Activated effector memory CD4-positive, alpha-beta T cell treated with Interleukin-2 at 50 U/mL for 16 hours (primary cell): Measurements from ENCODE around the gene ACSL6.

Source experiments
- DNase-seq: peaks from one replicate; pipeline ENCODE4 v3.0.0-alpha.2; 2020

Gene ACSL6

DNA sequence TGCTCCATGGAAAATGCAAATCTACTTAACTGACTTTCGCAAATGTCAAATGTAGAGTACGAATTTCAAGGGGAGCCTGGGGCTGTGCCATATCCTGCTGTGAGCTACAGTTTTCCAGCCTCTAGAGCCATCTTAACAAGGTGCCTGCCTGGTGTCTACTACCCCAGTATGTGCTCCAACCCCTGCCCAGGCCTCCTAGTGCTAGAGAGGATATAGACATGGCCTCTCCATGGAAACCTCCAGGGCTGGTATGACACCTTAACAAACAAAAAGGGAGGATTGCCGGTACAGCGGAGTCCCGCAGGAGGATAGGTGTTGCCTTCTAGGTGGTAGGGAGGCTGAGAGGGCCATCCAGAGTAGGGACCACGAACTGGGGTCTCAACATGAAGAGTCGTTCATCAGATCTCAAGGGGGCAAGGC, 35.4 kb upstream of the ACSL6 start:
- DNase-seq, result no peak

DNA sequence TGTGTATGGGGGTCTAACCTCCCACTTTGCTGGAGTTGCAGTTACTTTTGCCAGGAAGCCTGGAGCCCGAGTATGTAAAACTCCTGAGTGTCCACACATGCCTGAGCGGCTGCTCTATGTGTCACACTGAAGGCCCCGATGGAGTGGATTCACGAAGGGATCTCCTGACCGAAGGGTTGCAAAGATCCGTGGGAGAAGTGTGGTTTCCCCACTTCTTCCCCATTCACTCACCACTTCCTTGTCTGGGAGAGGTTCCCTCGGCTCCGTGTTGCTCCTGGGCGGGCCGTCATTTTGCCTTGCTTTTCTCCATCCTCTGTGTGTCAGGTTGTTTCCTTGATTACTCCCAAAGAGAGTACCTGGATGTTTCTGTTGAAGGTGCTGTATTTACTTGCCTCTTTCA, 32.7 kb upstream of the ACSL6 start:
- no peak for DNase-seq

DNA sequence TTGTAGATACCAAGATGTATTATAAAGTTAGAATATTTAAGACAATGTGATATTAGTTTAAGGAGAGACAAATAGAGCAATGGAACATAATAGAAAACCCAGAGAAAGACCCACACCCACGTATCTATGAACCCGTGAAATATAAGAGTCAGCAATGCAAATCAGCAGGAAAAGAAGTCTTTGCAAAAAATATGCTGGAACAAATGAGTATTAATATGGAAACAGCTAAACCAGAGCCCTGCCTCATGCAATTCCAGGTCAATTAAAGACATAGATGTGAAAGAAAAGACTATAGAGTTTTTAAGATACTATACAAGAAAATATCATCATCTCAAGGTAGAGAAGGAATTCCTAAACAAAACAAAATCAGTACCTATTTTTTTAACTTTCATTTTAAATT, 25.9 kb upstream of the ACSL6 start:
- no peak for DNase-seq

DNA sequence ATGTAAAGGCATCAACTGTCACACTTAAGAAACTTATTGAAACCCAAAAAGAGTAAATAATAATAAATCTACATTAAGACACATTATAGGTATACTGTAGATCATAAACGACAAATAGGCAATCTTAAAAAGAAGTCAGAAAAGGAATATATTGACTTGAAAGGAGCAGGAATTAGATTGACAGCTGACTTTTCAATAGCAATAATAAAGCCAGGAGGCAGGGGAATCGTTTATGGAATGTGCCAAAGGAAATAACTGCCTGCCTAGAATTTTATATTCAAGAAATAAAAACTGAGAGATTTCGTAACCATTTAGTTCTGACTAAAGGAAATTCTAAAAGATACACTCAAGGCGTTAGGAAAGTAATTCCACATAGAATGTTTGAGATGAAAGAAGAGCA, 21.7 kb upstream of the ACSL6 start:
- DNase-seq, result no peak

DNA sequence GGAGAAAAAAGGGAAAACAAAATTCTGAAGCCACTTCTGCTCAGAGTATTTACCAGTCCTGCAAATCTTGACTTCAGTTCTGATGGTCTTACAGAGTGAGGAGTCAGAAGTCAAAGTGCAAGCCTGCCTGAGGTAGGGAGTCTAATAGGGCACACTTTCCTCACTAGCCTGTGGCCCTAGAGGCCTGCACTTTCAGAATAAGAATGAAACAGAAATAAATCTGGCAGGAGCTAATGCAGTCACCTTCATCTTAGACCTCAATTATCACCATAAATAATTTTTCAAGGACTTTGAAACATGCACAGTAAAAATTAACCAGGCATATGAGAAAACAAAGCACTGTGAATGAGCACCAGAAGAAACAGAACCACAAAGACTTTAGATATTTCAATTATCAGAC, 20.7 kb upstream of the ACSL6 start:
- no peak for DNase-seq

DNA sequence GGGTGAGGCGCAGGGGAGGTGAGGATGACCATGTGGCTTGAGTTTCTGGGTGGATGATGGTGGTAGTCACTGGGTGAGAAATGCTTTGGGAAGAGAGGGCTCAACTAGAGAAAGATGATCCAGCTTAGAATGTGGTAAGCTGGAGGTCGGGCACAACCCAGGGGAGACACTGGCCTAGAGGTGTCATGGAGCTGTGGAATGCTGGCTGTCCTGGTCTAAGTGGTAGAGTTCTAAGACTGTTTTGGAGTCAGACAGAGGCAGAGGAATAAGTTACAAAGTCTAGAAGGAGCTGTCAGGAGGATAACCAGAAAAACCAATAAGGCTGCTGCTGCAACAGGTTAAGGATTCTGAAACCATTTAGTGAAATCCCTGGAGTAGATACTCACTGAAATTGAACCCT, 19.2 kb upstream of the ACSL6 start:
- no peak for DNase-seq

DNA sequence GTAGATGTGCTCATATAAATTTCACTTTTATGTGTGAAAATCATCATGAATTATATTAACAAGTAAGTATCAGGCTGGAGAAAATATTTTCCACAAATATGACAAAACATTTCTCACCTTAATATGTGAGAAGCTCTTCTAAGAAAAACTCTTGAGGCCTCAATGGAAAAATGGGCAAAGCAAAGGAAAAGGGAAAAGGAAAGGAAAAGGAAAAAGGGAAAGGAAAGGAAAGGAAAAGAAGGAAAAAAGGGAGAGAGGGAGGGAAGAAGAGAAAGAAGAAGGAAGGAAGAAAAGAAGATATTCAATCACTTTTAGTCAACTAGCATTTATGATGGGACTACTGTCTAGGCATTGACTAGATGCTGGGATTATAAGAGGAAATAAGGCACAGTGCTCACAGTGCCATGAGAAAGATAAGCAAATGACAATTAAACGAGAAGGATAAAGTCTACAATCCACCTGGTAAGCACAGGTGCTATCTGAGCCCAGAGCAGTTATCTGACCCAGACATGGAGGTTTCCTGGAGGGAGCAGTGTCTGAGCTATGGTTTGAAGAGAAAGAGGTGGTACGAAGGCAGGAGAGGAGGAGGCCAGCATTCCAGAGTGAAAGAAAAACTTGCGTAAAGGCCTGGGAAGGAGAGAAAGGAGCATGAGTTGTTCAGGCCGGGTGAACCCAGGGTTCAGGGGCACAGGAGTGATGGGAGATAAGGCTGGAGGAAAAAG, 18.3 kb upstream of the ACSL6 start:
- DNase-seq, result no peak

DNA sequence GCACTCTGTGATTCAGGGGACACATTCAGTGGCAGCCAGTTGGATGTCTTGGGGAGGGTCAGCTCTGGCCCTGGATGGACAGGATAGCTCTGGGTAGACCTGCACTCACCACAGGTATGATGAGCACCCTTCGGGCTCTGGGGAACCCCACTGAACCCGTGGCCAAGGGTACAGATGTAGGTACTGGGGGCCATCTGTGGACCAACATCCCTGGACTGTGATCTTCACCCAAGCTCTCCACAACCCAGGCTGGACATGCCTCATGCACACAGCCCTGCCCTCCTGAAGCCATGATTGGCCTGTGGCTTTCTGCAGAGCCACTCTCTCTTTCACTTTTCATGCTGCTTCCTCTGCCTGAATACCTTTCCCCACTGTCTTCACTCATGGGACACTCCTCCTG, 15.6 kb upstream of the ACSL6 start:
- DNase-seq, result no peak

DNA sequence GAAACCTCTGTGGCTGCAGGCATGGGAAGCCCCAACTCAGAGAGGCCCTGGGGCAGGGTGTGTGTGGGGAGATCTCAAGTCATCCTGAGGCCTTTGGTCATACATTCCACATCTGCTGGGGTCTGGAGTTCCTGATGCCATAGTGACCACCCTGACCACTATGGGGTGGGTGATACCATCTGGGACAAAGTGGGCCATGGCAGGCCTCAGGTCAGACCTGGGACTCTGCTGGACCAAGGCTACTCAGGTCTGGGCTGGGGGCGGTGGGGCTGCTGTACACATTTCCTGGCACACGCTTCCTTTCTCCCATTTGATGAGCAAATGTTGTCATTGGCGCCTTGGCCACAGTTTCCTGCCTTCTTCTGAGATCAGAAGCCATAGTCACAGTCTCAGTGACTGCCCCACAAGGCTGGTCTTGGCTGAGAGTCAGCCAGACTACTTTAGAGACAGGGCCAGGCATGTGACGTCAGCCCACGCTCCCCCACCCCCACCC, 15.1 kb upstream of the ACSL6 start:
- DNase-seq, result no peak

DNA sequence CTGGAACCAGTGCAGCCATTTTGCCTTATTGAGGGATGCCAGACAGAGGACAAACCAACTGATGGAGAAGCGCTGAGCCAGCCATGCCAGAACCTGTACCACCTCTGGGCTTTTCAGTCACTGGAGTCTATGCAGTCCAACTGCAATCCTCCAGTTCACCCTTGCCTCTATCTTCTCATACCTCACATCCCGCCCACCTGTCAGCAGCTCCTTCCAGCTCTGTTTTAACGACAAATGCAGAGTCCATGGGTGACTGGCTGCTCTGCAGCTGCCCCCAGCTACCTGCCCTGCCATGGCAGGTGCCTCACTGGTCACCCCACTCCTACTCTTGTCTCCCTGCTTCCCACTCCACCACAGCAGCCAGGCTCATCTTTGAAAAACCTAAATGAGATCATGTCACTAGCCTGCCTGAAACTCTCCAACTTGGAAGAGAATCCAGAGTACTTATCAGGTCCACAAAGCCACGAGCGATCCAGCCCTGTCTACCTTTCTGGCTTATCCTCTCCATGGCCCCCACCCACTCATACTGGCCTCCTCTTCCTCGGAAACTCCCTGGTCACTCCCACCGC, 14.0 kb upstream of the ACSL6 start:
- no peak for DNase-seq

DNA sequence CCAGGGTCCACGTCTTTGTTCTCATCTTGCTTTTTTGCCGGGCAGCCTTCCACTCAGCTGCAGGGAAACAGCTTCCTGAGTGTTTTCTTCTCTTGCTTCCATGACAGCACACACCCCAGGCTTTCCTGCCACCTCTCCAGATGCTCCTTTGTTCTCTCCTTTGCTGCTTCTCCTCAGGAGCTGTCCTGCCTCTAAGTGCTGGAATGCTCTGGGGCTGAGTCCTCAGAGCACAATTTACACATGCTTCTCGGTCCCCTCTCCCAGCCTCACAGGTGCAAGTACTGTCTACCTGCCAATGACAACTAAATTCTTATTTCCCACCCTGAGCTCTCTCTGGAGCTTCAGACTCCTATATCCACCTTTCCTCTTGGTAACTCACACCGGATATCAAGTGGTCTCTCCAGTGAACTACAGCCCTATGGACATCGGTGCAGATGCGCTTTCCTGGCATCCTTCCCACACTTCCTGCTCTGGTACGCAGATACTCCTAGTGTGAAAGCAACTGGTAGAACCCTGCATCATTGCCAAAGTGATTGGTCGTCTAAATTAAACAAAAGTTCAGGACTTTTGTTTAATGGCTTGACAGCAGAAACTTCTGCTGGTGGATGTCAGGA, 13.4 kb upstream of the ACSL6 start:
- DNase-seq, result no peak

DNA sequence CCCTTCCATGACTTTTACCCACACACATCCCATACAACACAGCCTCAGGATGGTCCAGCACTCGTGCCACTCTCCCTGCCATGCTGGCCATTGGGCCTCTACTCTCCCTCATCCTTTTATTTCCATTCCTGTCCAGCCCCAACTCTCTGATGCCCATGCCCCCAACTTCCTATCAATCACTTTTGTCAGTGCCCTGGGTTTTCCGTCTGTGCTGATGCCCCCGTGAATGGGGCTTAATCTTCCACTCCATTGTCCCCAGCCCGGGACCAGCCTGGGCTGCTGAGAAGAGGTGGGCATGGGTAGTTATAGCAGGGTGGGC, 12.6 kb upstream of the ACSL6 start:
- no peak for DNase-seq

DNA sequence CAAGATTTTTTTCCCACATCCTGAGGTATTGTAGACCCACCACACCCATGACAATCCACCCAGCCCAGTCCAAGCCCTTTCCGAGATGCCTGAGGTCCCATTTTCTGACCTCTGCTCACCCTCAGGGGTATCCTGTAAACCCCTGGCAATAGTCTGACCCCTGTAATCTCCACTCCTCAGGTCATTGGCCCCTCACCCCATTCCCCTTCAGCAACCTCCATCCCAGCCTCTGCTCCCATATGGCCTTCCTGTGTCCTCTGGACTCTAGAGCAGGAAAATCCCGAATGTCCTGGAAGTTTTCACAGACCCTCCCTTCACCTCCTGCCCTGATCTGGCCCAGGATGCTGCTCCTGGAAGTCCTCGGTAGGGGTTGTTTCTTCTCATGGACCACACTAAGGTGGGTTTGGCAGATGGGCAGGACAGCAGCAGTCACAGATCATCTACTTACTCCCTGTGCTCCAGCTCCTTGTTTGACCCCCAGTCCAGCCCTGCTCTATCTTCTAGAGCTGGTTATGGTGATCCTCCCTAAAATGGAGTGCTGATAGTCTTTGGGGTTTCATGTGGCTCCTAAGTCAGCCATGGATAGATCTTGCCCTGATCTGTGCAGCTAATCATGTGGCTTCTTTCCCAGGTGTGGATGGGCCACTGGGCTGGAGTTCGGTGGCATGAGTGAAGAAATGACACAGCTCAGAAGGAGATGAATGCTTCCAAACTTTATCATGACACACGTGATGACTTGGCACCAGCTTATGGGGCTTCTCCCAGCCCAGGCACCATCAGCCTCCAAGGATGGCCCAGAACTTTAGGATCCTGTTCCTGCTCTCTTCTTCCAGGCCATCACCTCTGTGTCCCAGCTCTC, 12.0 kb upstream of the ACSL6 start:
- DNase-seq, result no peak

DNA sequence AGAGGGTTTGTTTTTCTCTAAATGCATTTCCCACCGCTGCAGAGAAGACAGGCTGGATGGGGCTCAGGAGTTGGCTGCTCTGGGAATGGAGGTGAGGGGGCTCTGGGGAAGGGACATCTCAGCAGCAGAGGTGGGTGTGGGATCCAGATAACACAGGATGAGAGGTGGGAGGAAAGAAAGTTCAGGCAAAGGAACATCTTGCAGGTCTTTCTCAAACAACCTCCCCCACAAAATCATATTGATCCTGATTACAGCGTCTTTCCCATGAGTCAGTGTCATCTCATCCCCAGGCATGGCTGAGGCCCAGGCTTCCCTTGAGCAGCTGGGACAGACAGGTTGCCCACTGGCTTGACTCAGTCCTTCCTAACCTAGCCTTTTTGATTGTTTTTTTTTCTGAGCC, 11.3 kb upstream of the ACSL6 start:
- DNase-seq, result no peak

DNA sequence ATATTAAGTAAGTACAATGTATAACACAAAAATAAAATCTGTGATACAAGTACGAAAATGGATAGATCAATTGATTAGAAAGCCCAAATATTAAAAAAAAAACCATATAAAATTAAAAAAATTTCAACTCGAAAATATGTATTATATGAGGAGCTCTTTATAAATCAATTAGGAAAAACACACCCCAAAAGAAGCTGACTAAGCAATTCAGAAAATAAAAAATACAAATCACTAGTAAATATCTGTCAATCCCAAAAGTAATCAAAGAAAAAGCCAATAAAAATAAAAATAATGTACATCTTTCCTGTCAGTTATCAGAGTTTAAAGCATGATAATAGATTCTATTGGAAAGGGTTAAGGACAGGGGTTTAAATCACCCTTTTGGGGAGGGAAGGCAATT, 10.2 kb upstream of the ACSL6 start:
- DNase-seq, result no peak

DNA sequence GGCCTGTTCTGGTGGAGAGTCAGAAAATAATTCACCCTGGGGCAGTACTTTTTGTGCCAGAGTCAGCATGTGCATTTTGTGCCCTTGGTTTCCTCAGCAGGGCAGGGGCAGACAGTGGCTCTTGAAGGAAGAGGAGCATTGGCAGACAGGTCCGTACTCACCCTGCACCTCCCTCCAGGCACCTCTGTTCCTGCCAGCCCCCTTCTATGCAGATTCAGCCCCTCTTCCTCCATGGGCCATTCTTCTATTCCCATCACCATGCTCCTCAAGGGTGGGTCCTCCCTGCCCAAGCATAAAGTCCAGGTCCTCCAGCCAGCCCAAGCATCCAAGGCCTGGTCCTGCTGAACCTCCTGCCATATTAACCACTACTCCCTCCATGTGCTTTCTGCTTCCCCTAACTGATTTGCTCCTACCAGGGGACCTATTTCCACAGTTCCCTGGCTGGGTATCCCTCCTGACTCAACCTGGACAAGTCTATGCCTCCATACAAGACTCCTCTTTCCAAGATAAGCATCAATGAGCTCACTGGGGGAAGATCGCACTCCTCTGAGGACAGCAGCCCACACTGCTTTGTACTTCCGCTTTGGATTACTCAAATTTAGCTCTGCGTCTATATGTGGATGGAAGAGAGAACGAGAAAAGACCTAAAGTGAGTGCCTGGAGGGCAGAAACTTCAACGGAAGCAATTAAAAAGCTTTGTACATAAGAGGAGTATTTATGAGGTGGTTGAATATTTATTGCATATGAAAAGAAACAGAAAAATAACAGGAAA, 9.3 kb upstream of the ACSL6 start:
- no peak for DNase-seq

DNA sequence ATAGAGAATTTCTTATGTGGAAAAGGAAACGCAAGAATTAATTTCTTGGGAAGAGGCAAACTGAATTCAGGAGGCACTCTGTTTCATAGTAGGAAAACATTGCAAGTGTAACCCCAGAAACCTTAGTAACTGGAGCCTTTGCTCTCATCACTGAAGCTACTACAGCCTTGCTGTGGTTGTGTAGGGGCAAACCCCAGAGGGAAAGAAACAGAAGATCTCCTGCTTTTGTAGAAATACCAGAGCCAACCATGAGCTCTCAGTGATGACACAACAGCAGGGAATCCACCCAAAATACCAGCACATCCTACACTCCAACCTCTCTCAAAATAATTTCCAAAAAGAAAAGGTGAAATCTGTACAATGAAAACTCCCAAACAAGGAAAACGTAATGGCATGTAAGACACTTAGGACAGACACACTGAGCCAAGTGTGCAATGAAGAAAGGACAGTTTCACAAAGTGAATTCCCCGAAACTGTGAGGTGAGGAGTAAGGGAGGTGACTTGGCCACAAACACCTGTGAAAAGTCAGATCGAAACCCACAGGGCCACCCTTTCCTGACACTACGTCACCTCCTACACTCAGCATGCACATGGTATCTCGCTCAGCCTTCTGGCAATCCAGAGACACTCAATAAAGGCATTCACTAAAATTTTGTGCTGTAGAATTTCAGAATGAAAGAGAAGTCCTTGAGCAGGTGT, 8.5 kb upstream of the ACSL6 start:
- peak; percentile 61 for DNase-seq

DNA sequence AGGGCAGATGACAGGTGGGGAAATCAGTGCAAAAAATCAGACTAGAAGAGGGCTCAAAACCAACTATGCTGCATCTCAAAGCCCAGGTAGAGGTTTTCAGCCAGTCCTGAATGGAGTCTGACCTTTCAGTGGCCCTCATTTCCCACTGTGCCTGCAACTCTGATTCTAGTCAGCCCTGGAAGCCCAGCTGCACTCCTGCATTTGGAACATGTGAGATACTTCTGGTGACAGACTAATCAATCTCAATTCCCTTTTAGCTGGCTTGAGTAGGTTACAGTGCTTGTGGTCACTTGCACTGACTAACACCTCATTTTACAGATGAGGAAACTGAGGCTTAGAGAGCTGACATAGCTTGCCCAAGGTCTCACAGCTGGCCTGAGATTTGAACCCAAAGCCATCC, 7.9 kb upstream of the ACSL6 start:
- no peak for DNase-seq

DNA sequence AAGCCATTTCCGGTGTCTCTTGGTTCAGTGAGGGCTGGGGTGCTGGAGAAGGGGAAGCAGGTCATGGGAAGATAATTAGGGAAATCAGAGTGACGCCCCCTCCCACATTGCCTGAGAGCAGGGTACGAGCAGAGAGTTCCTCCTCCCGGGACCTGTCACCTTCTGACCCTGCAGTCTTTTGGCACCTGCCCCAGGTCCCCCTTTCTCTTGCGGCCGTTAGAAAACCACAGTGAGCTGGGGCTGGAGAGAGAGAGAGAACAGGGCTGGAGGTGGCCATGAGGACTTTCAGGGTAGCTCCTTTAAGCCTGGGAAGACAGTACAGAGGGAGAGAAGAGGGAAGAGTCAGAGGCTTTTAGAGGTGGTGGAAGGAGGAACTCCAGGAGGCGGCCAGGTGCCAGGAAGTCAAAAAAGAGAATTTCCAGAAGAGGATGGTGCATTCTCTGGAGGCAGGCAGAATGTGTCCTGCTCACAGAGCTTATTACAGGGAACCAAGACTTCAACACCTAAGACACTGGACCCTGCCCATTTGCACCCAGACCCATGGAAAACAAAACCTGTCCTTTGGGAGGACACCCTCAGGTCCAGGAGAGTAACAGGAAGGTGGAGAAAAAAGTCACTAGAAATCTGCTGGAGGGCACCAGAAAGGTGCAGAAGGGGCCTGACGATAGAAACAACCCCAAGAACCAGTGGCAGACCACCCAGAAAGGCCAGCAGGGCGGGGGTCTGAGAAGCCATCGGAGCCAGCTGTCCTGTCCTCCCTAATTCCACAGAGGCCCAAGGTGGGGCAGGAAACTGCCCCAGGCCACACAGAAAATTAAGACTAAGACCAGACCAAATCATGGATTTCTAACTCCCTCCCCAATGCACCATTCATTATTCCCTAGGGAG, 6.5 kb upstream of the ACSL6 start:
- DNase-seq, result no peak

DNA sequence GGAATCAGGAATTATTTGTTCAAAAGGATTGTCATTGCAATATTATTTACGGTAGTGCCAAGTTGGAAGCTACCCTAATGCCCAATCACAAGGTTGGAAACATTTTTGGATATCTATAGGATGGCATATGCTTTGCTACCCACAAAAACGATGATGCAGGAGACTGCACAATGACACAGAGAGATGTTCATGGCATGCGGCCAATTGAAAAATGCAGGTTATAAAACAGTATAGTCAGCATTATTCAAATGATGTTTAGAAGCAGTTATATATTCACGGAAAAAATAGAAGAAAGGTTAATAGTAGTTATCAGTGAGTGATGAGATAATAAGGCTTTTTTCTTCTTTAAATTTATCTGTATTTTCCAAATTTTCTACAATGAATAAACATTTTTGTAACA, 5.9 kb upstream of the ACSL6 start:
- DNase-seq, result no peak

DNA sequence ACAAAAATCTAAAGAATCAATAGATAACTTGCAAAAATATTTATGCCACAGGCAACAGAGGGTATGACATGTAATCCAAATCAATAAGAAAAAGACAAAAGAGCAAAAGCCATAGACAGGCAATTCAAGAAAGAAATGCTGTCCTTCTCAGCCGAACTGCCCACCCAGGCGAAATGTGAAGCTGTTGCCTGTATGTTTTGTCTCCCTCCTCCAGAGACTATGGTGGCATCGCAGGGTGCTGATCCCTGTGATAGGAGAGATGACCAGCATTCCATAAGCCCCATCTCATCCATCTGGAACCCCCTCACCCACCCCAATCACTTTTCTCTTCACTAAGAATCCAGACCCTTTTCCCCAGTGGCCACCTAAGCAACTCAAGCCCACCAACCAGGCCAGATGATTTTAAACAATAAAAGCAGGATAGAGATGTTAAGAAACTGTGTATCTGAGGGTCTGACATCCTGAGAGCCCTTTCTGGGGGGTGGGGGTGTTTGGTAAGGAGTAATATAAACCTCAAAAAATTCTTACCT, 5.3 kb upstream of the ACSL6 start:
- DNase-seq, result no peak
